ENCODE measurements around the gene KLHL3. TPM values are rescaled to one million over a fixed set of nuclear protein-coding genes. Genes with fewer than 3 reads are reported as not detected.

The KLHL3 gene
- total and polyA plus RNA-seq, 9 of the 15 experiments (the other 6 are each of a cell fraction or from before 2014, with no cell fraction given): under 0.01 to 1.5 (median 0.22) TPM

- no peak for TF ChIP-seq SRSF3 (IDR thresholded peaks at IDR 0.05; ENCODE audit: insufficient read depth, low read length)
- no peak for TF ChIP-seq USF1 (CRISPR knock-in tag; IDR thresholded peaks at IDR 0.05)
- TF ChIP-seq SMARCC2 (IDR thresholded peaks at IDR 0.05; ENCODE audit: low read depth): no peak
- no peak for TF ChIP-seq FUS (optimal IDR thresholded peaks at IDR 0.05; ENCODE audit: low read depth, low read length)
- no peak for TF ChIP-seq ZNF212 (CRISPR knock-in tag; IDR thresholded peaks at IDR 0.05)
- TF ChIP-seq TSHZ1 (CRISPR knock-in tag; IDR thresholded peaks at IDR 0.05): no peak
- no peak for TF ChIP-seq IRF2 (CRISPR knock-in tag; IDR thresholded peaks at IDR 0.05)
These were observed 138.9 kb downstream of the KLHL3 start (continued) for GRCh38 chr5:137596941-137597340.
